NCI-H2227 (cell line): ENCODE results near the gene PYCARD.

Experiments
- DNase-seq: peaks from one replicate; lab custom pipeline; 2025; ENCODE audit not compliant: unreplicated experiment; lab: John Stamatoyannopoulos, UW

The PYCARD gene

DNA sequence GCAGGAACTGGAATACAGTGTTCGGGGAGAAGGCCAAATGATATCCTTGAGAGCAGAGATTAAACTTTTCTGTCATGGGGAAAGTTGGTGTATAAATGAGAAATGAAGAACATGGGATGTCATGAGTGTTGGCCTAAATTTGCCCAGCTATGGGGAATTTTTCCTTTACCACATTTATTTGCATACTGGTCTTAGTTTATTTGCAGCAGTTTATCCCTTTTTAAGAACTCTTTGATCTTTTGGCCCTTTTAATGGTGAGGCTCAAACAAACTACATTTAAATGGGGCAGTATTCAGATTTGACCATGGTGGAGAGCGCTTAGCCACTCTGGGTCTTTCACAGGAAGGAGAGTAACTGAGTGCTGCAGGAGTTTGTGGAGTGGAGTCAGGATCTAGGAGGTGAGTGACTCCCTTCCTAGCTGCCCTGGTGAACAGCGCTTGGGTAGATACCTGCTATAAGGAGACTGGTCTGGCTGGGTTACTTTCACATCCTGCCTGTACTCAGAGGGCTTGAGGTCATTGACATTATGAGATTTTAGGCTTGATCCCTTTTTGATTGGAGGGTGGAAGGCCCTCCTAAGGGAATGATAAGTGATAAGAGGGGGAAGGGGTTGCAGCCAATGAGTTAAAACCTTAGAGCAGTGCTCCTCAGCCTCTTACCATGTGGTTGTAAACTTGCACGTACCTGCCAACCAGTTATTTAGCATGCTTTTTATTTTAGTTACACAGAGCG, 10.7 kb downstream of the PYCARD start:
- DNase-seq = no peak

DNA sequence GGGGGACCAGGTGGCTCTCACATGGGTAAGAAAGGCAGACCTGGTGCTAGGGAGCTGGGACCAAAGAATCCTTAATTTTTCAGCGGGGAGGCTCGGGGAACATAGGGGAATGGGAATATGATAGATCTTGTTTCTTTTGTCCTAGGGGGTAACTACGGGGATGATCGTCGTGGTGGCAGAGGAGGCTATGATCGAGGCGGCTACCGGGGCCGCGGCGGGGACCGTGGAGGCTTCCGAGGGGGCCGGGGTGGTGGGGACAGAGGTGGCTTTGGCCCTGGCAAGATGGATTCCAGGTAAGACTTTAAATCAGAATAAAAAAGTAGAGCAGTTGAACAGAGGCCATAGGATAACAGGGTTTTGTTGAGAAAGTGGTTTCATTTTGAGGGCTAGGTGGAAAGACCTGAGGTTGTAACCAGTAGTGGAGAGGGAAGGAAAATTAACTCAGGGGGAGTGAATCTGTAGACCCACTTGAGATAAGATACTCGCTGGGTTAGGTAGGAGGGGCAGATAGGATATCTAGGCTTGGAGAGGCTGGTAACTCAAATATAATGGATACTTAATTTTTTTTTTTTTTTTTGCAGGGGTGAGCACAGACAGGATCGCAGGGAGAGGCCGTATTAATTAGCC, 11.6 kb downstream of the PYCARD start:
- DNase-seq = no peak

DNA sequence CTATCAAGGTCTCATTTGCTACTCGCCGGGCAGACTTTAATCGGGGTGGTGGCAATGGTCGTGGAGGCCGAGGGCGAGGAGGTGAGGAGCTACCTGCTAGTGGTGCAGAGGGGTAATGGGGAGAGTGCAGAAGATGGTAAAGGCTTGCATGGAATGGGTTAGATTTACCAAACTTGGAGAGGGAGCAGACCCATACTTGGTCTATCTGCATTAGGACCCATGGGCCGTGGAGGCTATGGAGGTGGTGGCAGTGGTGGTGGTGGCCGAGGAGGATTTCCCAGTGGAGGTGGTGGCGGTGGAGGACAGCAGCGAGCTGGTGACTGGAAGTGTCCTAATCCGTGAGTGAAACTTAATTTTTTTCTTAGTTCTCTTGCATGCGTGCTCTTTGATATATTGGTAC, 12.5 kb downstream of the PYCARD start:
- DNase-seq = no peak

DNA sequence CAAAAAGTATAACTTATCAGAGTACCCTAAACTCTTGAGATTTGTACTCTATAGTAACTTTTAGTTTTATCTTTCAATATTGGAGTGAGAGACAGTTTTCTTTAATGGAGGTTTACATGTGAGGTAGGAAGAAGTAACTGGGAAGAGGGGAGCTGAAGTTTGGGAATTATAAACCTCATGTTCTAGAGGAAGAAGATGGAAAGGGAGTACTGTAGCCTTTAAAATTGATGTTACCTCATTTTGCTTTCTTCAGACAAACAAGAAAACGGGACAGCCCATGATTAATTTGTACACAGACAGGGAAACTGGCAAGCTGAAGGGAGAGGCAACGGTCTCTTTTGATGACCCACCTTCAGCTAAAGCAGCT, 13.2 kb downstream of the PYCARD start:
- no peak for DNase-seq

DNA sequence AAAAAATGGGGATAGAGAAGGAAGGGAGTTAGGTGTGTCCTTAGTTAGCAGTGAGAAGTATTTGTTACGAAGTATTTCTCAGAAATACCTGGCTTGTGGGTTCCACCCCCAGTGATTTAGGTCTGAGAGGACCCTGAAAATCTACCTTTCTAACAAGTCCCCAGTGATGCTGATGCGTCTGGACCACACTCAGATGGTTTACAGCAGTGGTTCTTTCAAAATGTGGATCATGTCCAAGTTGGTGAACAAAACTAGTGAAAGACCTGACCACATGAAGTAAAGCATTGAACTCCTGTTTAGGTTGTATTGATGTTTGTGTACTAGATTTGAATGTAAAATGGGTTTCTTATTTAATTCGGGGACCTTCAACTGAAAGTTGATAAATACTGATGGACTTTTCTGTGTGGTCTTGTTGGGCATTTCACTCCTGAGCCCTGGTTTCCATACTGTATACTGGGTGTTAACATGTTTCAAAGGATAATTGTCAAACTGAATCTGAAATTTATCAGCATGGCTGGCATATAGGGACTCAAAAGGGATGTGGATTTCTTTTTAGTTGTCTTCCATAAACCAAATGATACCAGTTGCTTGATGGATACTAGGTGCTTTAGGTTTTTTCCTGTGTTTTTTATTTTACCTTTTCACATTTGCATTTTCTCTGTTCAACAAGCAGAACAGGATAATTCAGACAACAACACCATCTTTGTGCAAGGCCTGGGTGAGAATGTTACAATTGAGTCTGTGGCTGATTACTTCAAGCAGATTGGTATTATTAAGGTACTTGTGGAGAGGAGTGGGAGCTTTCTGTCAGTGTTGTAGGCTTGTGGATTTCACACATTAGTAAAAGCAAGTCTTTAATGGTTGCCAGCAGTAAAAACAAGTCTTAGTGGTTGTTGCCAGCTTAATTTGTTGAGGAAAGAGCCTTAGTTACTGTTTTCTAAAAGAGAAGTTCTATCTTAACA, 13.8 kb downstream of the PYCARD start:
- no peak for DNase-seq

DNA sequence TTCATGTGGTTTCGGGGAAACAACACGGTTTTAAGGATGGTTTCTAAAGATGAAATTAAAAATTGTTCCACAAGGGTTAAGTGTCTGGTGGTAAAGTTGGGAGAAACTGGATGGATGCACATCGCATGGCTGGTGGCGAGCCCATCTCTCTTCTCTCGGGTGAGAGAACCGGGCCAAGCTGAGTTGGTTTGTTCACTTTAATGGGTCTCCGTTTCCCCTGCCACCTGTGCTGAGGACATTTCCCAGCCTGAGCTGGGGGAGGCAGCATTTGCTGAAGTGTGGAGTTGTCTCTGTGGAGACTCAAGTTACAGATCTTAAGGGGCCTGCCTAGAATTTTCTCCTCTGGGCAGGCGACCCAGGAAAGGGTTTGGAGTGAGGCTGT, 14.8 kb downstream of the PYCARD start:
- DNase-seq = no peak

DNA sequence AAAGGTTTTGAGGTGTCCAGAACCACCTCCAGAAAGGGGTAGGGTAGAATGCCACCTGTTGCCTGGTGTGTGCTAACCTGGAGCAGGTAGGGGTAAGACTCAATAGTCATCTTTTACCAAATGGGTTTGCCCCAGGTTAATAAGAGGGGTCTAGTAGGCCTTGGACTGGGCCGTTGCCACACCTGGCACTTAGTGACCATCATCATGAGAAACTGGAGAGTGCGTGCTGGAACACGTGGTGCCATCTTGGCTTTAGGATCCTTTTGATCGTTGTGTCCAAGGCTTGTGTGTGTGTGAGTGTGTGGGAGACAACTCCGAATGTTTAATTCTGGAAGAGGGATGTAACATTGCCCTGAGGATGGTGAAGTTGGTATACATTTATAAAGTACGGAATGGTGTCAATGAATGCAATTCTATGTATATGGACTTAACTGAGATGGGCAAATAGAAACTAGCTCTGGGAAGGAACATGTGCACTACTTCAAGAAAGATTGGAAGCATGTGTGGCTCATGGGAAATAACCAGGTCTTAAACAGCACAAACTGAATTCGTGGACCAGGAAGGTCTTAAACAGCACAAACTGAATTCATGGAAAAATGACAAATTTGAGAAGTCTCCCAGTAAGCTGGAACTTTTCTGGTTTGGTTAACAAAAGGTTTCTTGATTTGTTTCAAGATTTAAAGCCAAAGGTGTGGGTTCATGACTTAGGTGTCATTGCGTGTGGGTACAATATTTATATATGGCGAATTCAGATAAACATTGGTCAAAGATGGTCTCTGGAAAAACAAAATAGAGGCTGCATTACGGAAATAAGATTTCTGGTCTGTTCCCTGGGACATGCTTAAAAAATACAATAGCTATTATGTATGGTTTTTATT, 15.4 kb downstream of the PYCARD start:
- no peak for DNase-seq

DNA sequence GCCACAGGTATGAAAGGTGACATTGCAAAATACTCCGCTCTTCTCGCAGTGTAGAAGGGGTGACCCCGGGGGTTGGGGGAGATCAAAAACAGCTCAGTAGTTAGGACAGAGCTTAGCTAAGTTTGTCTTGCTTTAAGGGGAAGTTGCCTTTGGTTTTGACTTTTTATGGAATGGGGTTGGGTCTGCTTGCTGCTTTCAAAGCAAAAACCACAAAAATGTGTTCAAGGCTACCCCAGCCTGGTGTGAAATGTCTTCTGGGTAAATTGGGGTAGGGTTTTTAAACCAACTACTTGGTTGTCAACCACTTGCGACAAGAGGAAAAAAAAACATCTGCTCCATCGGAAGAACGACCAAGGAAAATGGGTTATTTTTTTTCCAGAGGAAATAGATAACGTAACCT, 16.4 kb downstream of the PYCARD start:
- DNase-seq = no peak

DNA sequence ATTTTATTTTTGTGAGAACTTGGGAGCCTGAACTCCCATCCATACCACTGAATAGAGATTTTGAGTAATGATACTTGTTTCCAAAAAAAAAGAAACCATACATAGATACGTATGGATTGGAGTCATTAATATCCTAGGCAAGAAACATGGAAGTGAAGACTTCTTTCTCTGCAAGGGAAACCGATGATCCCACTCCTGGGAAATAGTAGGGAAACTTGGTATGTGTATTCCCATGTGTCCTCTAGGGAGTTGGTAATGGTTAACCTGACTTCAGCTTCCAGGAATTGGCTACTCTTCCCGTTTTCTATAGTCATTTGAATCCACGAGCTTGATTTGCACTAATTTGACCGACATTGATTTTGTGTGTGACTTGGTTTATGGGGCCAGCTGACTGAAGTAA, 17.2 kb downstream of the PYCARD start:
- DNase-seq = no peak

DNA sequence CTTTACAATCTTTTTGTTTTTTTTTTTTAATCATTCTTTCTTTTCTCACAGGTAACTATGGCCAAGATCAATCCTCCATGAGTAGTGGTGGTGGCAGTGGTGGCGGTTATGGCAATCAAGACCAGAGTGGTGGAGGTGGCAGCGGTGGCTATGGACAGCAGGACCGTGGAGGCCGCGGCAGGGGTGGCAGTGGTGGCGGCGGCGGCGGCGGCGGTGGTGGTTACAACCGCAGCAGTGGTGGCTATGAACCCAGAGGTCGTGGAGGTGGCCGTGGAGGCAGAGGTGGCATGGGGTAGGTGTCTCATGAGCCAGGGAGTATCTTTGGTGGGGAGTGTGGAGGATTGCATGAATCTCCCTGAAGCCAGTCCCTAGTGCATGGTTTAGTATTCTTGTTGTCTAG, 17.7 kb downstream of the PYCARD start:
- no peak for DNase-seq

DNA sequence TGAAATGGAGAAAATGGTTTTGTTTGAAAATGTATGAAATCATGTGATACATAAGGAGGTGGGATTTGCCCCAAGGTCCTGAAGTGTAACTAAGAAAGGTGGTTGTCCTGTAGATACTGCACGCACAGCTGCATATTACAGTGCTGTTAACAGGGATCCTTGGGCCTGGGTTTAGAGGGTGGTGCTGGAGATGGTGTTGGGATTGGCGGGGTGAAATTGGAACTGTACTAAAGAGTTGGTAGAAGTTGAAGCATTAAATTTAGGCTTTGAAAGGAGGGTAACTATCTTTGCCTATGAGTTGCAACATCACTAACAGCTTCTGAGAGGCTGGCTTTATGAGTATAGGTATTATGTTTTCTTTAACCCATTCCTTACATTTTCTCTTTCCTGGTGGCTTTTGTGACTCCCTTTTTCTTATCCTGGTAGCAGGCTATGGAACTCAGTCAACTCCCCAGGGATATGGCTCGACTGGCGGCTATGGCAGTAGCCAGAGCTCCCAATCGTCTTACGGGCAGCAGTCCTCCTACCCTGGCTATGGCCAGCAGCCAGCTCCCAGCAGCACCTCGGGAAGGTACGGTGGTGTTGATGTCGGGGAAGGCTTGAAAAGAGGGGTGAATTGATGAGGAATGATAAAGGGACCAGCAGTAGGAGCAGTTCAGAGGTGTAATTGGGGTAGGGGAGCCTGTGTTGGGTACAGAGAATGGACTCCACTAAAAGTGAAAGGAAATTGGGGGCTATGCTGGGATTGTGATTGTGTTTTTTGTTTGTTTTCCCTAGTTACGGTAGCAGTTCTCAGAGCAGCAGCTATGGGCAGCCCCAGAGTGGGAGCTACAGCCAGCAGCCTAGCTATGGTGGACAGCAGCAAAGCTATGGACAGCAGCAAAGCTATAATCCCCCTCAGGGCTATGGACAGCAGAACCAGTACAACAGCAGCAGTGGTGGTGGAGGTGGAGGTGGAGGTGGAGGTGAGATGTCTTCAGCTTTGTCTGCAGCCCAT, 18.8 kb downstream of the PYCARD start:
- DNase-seq = no peak

DNA sequence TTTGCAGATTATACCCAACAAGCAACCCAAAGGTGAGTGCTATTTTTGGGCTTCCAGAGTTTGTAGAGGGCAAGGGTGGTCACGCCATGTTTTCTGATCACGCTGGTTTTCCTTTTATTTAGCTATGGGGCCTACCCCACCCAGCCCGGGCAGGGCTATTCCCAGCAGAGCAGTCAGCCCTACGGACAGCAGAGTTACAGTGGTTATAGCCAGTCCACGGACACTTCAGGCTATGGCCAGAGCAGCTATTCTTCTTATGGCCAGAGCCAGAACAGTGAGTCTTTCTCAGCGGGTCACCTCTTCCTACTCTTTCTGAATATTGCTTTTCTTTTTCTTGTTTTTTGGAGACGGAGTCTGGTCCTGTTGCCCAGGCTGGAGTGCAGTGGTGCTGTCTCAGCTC, 20.2 kb downstream of the PYCARD start:
- no peak for DNase-seq

DNA sequence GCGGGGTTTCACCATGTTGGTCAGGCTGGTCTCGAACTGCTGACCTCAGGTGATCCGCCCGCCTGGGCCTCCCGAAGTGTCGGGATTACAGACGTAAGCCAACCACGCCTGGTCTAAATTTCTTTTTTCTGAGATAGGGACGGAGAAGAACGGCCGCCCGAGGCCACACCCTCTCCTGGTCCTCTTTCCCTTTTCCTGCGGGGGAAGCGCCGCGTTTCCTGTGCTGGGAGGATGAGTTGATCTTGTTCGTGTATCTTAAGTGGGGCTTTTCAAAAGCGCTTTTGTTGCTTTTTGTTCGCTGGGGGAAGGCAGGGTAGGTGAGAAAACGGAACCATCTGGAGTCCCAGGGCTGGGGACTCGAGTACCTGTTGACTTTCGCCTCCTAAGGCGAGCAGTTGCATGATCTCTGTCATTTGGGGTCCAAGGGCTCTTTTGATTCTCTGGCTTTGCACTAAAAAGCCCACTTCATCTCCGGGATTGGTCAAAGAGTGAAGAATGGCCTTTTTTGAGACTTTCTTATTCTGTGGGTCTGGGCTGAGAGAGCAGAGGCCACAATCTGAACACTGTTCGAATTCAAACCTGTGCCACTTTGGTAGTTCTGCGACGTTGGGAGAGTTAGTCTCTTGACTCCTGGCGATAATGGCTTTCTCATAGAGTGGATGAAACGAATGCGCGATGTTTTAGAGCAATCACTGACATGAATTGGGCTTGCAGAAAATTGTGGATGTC, 21.3 kb downstream of the PYCARD start:
- DNase-seq = peak; percentile 43

DNA sequence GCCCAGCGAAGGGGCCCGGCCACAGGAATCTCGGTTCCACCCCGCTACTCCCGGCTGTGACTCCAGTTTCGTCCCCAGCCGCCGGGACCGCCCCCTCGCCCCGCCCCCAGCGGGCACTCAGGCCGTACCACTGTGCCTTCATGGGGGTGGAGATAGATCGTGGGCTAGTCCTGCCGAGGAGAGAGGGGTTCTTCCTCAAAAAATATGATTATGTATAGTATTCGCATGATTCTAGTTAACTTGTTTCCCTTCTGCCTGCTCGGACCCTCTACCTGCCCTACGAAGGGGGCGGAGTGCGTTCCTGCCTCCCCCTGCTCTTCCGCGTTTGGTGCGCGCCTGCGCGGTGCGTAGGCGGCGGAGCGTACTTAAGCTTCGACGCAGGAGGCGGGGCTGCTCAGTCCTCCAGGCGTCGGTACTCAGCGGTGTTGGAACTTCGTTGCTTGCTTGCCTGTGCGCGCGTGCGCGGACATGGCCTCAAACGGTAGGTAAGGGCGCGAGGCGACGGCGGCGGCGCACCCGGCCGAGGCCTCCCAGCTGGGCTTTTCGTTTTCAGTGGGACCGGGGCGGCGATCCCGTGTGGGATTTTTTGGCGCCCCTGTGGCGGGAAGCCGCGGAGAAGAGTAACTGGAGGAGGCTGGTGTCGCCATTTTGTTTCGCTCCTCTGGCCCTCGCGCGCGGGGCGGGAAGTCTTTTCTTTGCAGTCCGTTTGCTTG, 22.7 kb downstream of the PYCARD start, which contains the start of gene FUS:
Gene FUS (plus strand): TSS at position 393 of the 713 bp plus-strand sequence. CDS start 76 bp downstream, at position 469.
- peak; percentile 96 for DNase-seq

DNA sequence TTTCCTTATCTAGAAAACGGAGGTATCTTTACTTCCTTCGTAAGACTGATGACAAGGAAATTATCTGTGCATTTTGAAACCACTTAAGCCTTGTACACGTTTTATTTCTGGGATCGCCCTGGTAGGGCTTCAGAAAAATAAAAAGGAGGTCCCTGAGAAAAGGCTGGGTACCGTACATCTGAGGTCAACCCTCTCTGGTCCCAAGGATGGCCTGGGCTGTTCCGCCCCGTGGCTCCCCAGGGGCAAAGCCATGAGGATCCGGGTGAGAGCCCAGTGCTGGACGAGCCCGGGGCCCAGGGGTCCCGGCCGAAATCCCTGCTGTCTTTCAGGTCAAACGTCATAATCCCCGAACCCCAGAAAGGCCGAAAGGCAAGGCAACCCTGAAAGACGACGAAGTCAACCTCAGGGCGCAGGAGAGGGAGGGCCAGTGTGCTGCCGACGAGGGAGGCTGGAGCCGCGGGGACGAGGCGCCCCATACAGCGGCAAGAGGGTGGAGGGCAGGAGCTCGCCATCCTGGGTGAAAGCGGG, 23.3 kb downstream of the PYCARD start:
- DNase-seq = peak; percentile 53

DNA sequence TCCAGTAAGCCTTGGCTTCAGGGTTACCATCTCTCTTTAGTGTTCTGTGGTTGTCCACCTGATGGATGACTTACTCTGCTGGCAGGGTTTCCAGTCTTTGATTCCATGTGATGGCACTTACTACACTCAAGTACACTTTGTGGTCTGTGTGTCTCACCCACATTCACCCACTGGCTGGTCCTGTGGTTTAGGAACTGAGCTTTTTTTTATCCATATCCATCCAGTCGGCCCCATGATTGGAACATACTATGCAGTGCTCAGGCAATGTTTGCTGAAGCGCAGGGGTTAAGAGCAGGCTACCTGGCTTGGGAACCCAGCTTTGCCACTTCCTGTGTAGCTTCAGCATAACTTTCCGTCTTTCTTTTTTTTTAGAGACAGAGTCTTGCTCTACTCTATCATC, 25.4 kb downstream of the PYCARD start:
- no peak for DNase-seq

DNA sequence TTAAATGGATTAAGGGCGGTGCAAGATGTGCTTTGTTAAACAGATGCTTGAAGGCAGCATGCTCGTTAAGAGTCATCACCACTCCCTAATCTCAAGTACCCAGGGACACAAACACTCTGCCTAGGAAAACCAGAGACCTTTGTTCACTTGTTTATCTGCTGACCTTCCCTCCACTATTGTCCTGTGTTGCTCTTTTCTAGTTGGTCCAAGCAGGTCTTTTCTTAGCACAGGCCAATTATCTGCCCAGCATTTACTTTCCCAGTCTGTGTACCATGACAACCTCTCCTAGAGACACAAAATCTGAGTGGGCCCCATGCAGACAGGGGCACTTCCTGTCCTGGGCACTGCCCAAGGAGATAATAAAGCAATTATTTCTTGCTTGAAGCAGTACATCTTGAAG, 32.5 kb downstream of the PYCARD start:
- peak; percentile 85 for DNase-seq

DNA sequence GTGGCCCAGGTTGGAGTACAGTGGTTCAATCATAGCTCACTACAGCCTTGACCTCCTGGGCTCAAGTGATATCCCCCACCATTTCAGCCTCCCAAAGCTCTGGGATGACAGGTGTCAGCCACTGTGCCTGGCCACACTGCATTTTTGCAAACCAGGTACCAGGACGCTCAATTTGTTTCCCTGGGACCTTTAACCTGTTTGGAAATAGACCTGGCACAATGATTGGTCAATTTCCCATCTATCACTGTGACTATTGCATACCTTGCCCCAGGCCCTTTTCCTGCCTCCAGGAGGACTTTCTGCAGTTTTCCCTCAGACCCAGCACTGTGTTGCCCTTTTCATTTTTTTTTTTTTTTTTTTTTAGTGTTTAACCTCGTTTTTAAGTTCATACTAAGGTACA, 33.7 kb downstream of the PYCARD start:
- DNase-seq = no peak
